ENCODE measurements around the gene LAMC2.

Gene LAMC2

GRCh38 chr1:183278739-183279591 is 92.9 kb downstream of the LAMC2 start:
- DNase-seq (ENCODE audit: low read depth): peak; percentile 89
- no peak for TF ChIP-seq CTCF (IDR thresholded peaks at IDR 0.05; ENCODE audit: control insufficient read depth, insufficient read depth, low read depth, low read length, missing control alignments)
- H3K4me3 ChIP-seq (ENCODE audit: control insufficient read depth, low read depth, low read length): no peak overlapping the region

- no peak for TF ChIP-seq CTCF (IDR thresholded peaks at IDR 0.05; ENCODE audit: control insufficient read depth, insufficient read depth, low read depth, low read length, missing control alignments)
- DNase-seq (ENCODE audit: low read depth): peak; percentile 97
- no peak overlapping the region for H3K4me3 ChIP-seq (ENCODE audit: control insufficient read depth, low read depth, low read length)
These were observed 93.8 kb downstream of the LAMC2 start for GRCh38 chr1:183279835-183280234.

- H3K4me3 ChIP-seq (ENCODE audit: control insufficient read depth, low read depth, low read length): no peak overlapping the region
- no peak for DNase-seq (ENCODE audit: low read depth)
- no peak for TF ChIP-seq CTCF (IDR thresholded peaks at IDR 0.05; ENCODE audit: control insufficient read depth, insufficient read depth, low read depth, low read length, missing control alignments)
These were observed 95.0 kb downstream of the LAMC2 start for GRCh38 chr1:183281039-183281438.

- no peak for DNase-seq (ENCODE audit: low read depth)
- H3K4me3 ChIP-seq (ENCODE audit: control insufficient read depth, low read depth, low read length): no peak overlapping the region
- TF ChIP-seq CTCF (IDR thresholded peaks at IDR 0.05; ENCODE audit: control insufficient read depth, insufficient read depth, low read depth, low read length, missing control alignments): peak; percentile 87
These were observed 95.6 kb downstream of the LAMC2 start for GRCh38 chr1:183281553-183282091.

GRCh38 chr1:183282101-183282855 is 96.2 kb downstream of the LAMC2 start:
- H3K4me3 ChIP-seq (ENCODE audit: control insufficient read depth, low read depth, low read length): no peak overlapping the region
- no peak for DNase-seq (ENCODE audit: low read depth)
- TF ChIP-seq CTCF (IDR thresholded peaks at IDR 0.05; ENCODE audit: control insufficient read depth, insufficient read depth, low read depth, low read length, missing control alignments): no peak

- DNase-seq (ENCODE audit: low read depth): no peak
- H3K4me3 ChIP-seq (ENCODE audit: control insufficient read depth, low read depth, low read length): no peak overlapping the region
- no peak for TF ChIP-seq CTCF (IDR thresholded peaks at IDR 0.05; ENCODE audit: control insufficient read depth, insufficient read depth, low read depth, low read length, missing control alignments)
These were observed 97.2 kb downstream of the LAMC2 start for GRCh38 chr1:183283286-183283685.
